ENCODE data around the gene SPSB4.

GRCh38 chr3:141076036-141076773 lies 25.1 kb downstream of the SPSB4 start:
- no peak for TF ChIP-seq CTCF (IDR thresholded peaks at IDR 0.05; ENCODE audit: extremely low read depth in 1 of 2, insufficient read depth in 1 of 2, low read depth in 1 of 2, low read length in 2 of 2)
- no peak for TF ChIP-seq MAX (IDR thresholded peaks at IDR 0.05; ENCODE audit: insufficient read depth, insufficient read length)
- TF ChIP-seq POLR2A (IDR thresholded peaks at IDR 0.05; ENCODE audit: low read depth, low read length) = no peak
- TF ChIP-seq EZH2 (IDR thresholded peaks at IDR 0.05; ENCODE audit: borderline replicate concordance, low read depth, low read length, severe bottlenecking) = no peak
- TF ChIP-seq FOS (IDR thresholded peaks at IDR 0.05; ENCODE audit: borderline replicate concordance, insufficient read depth, low read length) = no peak
- TF ChIP-seq POLR2AphosphoS5 (IDR thresholded peaks at IDR 0.05; ENCODE audit: insufficient read depth, low read depth, low read length) = no peak
